Mammary epithelial cell (primary cell): ENCODE data around the gene NPPC.

Experiments used
- EZH2 ChIP-seq: IDR thresholded peaks from 2 replicates; pipeline ENCODE4 v1.6.1; 2012; ENCODE audit warnings: low read length, inconsistent platforms, borderline replicate concordance
- TF ChIP-seq, protein P1 (sequence below), 2 donors: IDR thresholded peaks in 1 of 2; conservative IDR thresholded peaks in 1 of 2; 2 replicates each; pipeline ENCODE4 v1.5.1; 2011 to 2012; ENCODE audit warnings: inconsistent platforms in 2 of 2, low read length in 2 of 2, mild to moderate bottlenecking in 2 of 2, control low read depth in 1 of 2, low read depth in 1 of 2; ENCODE audit not compliant: insufficient read depth in 1 of 2; ENCODE audit errors: extremely low read depth in 1 of 2

DNA sequence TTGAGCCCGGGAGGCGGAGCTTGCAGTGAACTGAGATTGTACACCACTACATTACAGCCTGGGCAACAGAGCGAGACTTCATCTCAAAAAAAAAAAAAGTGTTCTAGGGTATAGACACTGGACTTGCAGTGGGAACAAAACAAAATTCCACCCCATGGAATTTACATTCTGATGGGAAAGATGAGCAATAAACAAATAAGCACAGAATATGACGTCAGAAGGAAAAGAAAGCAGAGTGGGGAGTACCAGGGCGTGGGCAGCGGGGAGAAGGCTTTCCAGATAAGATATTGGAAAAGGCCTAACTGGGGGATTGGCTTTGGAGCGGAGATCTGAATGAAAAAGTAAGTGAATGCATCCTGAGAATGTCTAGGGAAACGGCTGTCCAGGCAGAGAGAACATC, 17.6 kb downstream of the NPPC start:
- TF ChIP-seq, protein P1, sequence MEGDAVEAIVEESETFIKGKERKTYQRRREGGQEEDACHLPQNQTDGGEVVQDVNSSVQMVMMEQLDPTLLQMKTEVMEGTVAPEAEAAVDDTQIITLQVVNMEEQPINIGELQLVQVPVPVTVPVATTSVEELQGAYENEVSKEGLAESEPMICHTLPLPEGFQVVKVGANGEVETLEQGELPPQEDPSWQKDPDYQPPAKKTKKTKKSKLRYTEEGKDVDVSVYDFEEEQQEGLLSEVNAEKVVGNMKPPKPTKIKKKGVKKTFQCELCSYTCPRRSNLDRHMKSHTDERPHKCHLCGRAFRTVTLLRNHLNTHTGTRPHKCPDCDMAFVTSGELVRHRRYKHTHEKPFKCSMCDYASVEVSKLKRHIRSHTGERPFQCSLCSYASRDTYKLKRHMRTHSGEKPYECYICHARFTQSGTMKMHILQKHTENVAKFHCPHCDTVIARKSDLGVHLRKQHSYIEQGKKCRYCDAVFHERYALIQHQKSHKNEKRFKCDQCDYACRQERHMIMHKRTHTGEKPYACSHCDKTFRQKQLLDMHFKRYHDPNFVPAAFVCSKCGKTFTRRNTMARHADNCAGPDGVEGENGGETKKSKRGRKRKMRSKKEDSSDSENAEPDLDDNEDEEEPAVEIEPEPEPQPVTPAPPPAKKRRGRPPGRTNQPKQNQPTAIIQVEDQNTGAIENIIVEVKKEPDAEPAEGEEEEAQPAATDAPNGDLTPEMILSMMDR (conservative IDR thresholded peaks at IDR 0.05 in 1 of 2, IDR thresholded peaks at IDR 0.05 in 1 of 2; ENCODE audit: extremely low read depth in 1 of 2, insufficient read depth in 1 of 2, low read depth in 1 of 2, low read length in 2 of 2), result no peak
- no peak for TF ChIP-seq EZH2
